GM23338 (cell line): ENCODE results near the gene ZNF605. TPM values are rescaled to one million over a fixed set of nuclear protein-coding genes. Genes with fewer than 3 reads are reported as not detected.

Source experiments
- ATAC-seq: fragments of 200-7000 bp; cut with Tn5 transposase; 3 replicates; pipeline ENCODE4 v1.9.1; 2020
- DNase-seq: peaks from one replicate; pipeline ENCODE4 v3.0.0-alpha.2; 2015; ENCODE audit warnings: low spot score
- H2AFZ ChIP-seq: fragments of 200-600 bp; sonication (generic); 2 replicates; pipeline ENCODE4 v1.8.0; 2016; ENCODE audit warnings: antibody characterized with exemption, mild to moderate bottlenecking, moderate library complexity
- H3F3A ChIP-seq: fragments of 200-600 bp; sonication (generic); replicated peaks from 2 replicates; pipeline ENCODE4 v1.8.0; 2017; ENCODE audit warnings: antibody characterized with exemption, mixed run types, low read depth
- H3K27ac ChIP-seq: fragments of 200-600 bp; sonication (generic); 2 replicates; pipeline ENCODE4 v1.6.1; 2016; ENCODE audit warnings: low read depth
- H3K27me3 ChIP-seq: fragments of 200-600 bp; sonication (generic); 2 replicates; pipeline ENCODE4 v1.8.0; 2016; ENCODE audit warnings: mild to moderate bottlenecking, mixed run types, moderate library complexity; ENCODE audit not compliant: insufficient read depth
- H3K36me3 ChIP-seq: fragments of 200-600 bp; sonication (generic); 2 replicates; pipeline ENCODE4 v1.8.0; 2016; ENCODE audit warnings: mild to moderate bottlenecking; ENCODE audit not compliant: insufficient read depth
- H3K4me1 ChIP-seq: fragments of 200-600 bp; sonication (generic); 2 replicates; pipeline ENCODE4 v1.8.0; 2016; ENCODE audit warnings: mild to moderate bottlenecking, moderate library complexity; ENCODE audit not compliant: insufficient read depth
- H3K4me2 ChIP-seq: fragments of 200-600 bp; sonication (generic); 2 replicates; pipeline ENCODE4 v1.7.1; 2017; ENCODE audit warnings: mixed run types
- H3K4me3 ChIP-seq: fragments of 200-600 bp; sonication (generic); 2 replicates; pipeline ENCODE4 v1.6.1; 2016; ENCODE audit warnings: mixed run types
- H3K79me2 ChIP-seq: fragments of 200-600 bp; sonication (generic); replicated peaks from 2 replicates; pipeline ENCODE4 v1.8.0; 2017; ENCODE audit warnings: mild to moderate bottlenecking; ENCODE audit not compliant: insufficient read depth
- H3K9me2 ChIP-seq: fragments of 200-600 bp; sonication (generic); 2 replicates; pipeline ENCODE4 v1.8.0; 2017; ENCODE audit not compliant: insufficient read depth
- H4K20me1 ChIP-seq: fragments of 200-600 bp; sonication (generic); replicated peaks from 2 replicates; pipeline ENCODE4 v1.8.0; 2017; ENCODE audit warnings: mild to moderate bottlenecking; ENCODE audit not compliant: insufficient read depth
- H3K27ac Mint-ChIP-seq: 2 replicates; pipeline ENCODE4 v1.8.0; 2020; ENCODE audit warnings: inconsistent platforms, mild to moderate bottlenecking, moderate library complexity, mixed read lengths
- H3K27me3 Mint-ChIP-seq: 3 replicates; pipeline ENCODE4 v1.8.0; 2022; ENCODE audit warnings: low read depth, mild to moderate bottlenecking, moderate library complexity, mixed read lengths, inconsistent platforms; ENCODE audit not compliant: insufficient read depth, poor library complexity
- H3K36me3 Mint-ChIP-seq: 3 replicates; pipeline ENCODE4 v1.8.0; 2021; ENCODE audit warnings: low read depth, mild to moderate bottlenecking, inconsistent platforms, moderate library complexity, mixed read lengths
- H3K4me1 Mint-ChIP-seq: 3 replicates; pipeline ENCODE4 v1.8.0; 2020; ENCODE audit warnings: mild to moderate bottlenecking, inconsistent platforms, mixed read lengths
- H3K4me3 Mint-ChIP-seq: 3 replicates; pipeline ENCODE4 v1.8.0; 2021; ENCODE audit warnings: moderate library complexity, mild to moderate bottlenecking, inconsistent platforms, mixed read lengths
- H3K9me3 Mint-ChIP-seq: 3 replicates; pipeline ENCODE4 v1.8.0; 2020; ENCODE audit warnings: moderate library complexity, mild to moderate bottlenecking, inconsistent platforms, mixed read lengths
- CREB1 ChIP-seq: fragments of 250-450 bp; sonication (Bioruptor Pico); IDR thresholded peaks from 2 replicates; pipeline ENCODE4 v1.5.0; 2020; ENCODE audit warnings: low read depth, mild to moderate bottlenecking, moderate library complexity
- CTCF ChIP-seq, 2 experiments: fragments of 200-600 bp in 1 of 2; sonication (generic) in 1 of 2; conservative IDR thresholded peaks; 2 replicates each; pipeline versions ENCODE4 v1.5.1 to v1.6.1; 2016 to 2017; ENCODE audit warnings: antibody characterized with exemption in 2 of 2, low read depth in 2 of 2, mild to moderate bottlenecking in 2 of 2, moderate library complexity in 1 of 2
- ETS1 ChIP-seq: IDR thresholded peaks from 2 replicates; pipeline ENCODE4 v1.6.1; 2016; ENCODE audit warnings: antibody characterized with exemption
- EZH2 ChIP-seq: fragments of 200-600 bp; sonication (generic); IDR thresholded peaks from one replicate; pipeline ENCODE4 v1.8.0; 2017; ENCODE audit warnings: antibody characterized with exemption, mild to moderate bottlenecking, low read depth; ENCODE audit not compliant: unreplicated experiment
- EZH2phosphoT487 ChIP-seq: fragments of 200-600 bp; sonication (generic); IDR thresholded peaks from one replicate; pipeline ENCODE4 v1.8.1; 2018; ENCODE audit warnings: antibody characterized with exemption; ENCODE audit not compliant: unreplicated experiment
- JUNB ChIP-seq: IDR thresholded peaks from one replicate; pipeline ENCODE4 v1.6.1; 2016; ENCODE audit warnings: antibody characterized with exemption; ENCODE audit not compliant: unreplicated experiment
- NANOG ChIP-seq: IDR thresholded peaks from 2 replicates; pipeline ENCODE4 v1.6.1; 2016; ENCODE audit warnings: antibody characterized with exemption, borderline replicate concordance
- STAT1 ChIP-seq: IDR thresholded peaks from one replicate; pipeline ENCODE4 v1.6.1; 2016; ENCODE audit warnings: antibody characterized with exemption; ENCODE audit not compliant: unreplicated experiment
- polyA plus RNA-seq: library from polyadenylated mRNA; unstranded; fragments of >200 nt; fragmentation: Nextera tagmentation; extraction: Ambion mirVana; gene quantifications from 2 replicates; pipeline ENCODE4 v1.2.1, GENCODE V29; 2016
- total RNA-seq: library from RNA; depleted of rRNA; stranded (reverse); fragments of >200 nt; shearing (Covaris generic); gene quantifications from 2 replicates; pipeline ENCODE4 v1.2.3, GENCODE V29; 2014
- TF ChIP-seq, protein P1 (sequence below): IDR thresholded peaks from one replicate; pipeline ENCODE4 v1.6.1; 2018; ENCODE audit warnings: antibody characterized with exemption; ENCODE audit not compliant: unreplicated experiment

The ZNF605 gene
- total and polyA plus RNA-seq, 2 experiments from 2014 or later: 13.5 to 17.1 TPM

DNA sequence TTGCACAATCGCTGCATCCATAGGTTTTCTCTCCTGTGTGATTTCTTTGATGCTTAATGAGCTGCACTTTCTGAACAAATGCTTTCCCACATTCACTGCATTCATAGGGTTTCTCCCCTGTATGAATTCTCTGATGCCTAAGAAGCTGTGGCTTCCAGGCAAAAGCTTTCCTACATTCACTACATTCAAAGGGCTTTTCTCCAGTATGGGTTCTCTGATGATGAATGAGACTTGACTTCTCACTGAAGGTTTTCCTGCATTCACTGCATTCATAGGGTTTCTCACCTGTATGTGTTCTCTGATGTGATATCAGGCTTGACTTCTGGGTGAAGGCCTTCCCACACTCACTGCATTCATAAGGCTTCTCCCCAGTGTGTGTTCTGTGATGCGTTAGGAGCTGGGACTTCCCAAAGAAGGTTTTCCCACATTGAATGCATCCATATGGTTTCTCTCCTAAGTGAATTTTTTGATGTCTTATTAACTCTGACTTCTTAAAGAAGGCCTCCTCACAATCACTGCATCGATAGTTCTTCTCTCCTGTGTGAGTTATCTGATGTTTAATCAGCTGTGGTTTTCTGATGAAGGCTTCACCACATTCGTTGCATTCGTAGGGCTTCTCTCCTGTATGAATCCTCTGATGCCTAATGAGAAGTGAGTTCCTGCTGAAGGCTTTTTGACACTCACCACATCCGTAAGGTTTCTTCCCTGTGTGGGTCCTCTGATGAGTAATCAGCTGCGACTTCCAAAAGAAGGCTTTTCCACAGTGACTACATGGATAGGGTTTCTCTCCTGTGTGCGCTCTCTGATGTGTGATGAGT is 30.3 kb downstream of the ZNF605 start:
- Mint-ChIP-seq H3K36me3 (peaks cover 91% of the 10 kb centered on the region), H3K4me3 (no peak overlapping the region), H3K9me3 (peaks cover 100% of the 10 kb centered on the region), H3K27me3 (peaks cover 5% of the 10 kb centered on the region), H3K27ac (no peak overlapping the region), H3K4me1 (no peaks in the 10 kb centered on the region)
- no peaks in the 10 kb centered on the region for H3K79me2 ChIP-seq
- no peak overlapping the region for H3K27ac ChIP-seq
- H3K36me3 ChIP-seq: peaks cover 47% of the 10 kb centered on the region
- TF ChIP-seq EZH2phosphoT487 (no peak), JUNB (no peak), CREB1 (no peak), ETS1 (no peak), STAT1 (no peak), CTCF (conservative IDR thresholded peaks at IDR 0.05; ENCODE audit: low read depth in 2 of 2) (no peak), EZH2 (no peak), NANOG (no peak)
- TF ChIP-seq, protein P1, sequence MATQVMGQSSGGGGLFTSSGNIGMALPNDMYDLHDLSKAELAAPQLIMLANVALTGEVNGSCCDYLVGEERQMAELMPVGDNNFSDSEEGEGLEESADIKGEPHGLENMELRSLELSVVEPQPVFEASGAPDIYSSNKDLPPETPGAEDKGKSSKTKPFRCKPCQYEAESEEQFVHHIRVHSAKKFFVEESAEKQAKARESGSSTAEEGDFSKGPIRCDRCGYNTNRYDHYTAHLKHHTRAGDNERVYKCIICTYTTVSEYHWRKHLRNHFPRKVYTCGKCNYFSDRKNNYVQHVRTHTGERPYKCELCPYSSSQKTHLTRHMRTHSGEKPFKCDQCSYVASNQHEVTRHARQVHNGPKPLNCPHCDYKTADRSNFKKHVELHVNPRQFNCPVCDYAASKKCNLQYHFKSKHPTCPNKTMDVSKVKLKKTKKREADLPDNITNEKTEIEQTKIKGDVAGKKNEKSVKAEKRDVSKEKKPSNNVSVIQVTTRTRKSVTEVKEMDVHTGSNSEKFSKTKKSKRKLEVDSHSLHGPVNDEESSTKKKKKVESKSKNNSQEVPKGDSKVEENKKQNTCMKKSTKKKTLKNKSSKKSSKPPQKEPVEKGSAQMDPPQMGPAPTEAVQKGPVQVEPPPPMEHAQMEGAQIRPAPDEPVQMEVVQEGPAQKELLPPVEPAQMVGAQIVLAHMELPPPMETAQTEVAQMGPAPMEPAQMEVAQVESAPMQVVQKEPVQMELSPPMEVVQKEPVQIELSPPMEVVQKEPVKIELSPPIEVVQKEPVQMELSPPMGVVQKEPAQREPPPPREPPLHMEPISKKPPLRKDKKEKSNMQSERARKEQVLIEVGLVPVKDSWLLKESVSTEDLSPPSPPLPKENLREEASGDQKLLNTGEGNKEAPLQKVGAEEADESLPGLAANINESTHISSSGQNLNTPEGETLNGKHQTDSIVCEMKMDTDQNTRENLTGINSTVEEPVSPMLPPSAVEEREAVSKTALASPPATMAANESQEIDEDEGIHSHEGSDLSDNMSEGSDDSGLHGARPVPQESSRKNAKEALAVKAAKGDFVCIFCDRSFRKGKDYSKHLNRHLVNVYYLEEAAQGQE: no peak
- H4K20me1 ChIP-seq: no peaks in the 10 kb centered on the region
- H3K4me3 ChIP-seq: peak overlapping the region; percentile 7; the same call in 1 of the 2 replicates
- no peaks in the 10 kb centered on the region for H3K4me1 ChIP-seq
- DNase-seq (no peak), ATAC-seq (no peak)
- no peak overlapping the region for H3K4me2 ChIP-seq
- H3K9me2 ChIP-seq: no peaks in the 10 kb centered on the region
- H3F3A ChIP-seq: 0 out of 2 replicates have a peak, but pooled peaks cover 10% of the 10 kb centered on the region
- 0 out of 2 replicates have a peak, but pooled peaks cover 4% of the 10 kb centered on the region for H3K27me3 ChIP-seq
- H2AFZ ChIP-seq: no peak overlapping the region
